Measurements from ENCODE around the gene IFT25.

Gene IFT25

GRCh38 chr1:53942127-53942957 lies 3.2 kb downstream of the IFT25 start:
- H3K27ac ChIP-seq (ENCODE audit: low read depth, low read length) = no peak overlapping the region
- no peaks in the 10 kb centered on the region for H3K36me3 ChIP-seq (ENCODE audit: insufficient read depth, low read length)
- no peaks in the 10 kb centered on the region for H3K9me3 ChIP-seq (ENCODE audit: low read length)
- peaks cover 17% of the 10 kb centered on the region for H3K4me1 ChIP-seq (ENCODE audit: insufficient read depth, low read length)
- H3K9ac ChIP-seq (ENCODE audit: low read length) = no peak overlapping the region
- no peak overlapping the region for H3K4me3 ChIP-seq (ENCODE audit: low read depth in 1 of 2, low read length in 2 of 2)
- no peaks in the 10 kb centered on the region for H3K27me3 ChIP-seq (ENCODE audit: control insufficient read depth in 1 of 2, insufficient read depth in 2 of 2, low read length in 2 of 2)

- no peaks in the 10 kb centered on the region for H3K36me3 ChIP-seq (ENCODE audit: insufficient read depth, low read length)
- H3K27me3 ChIP-seq (ENCODE audit: control insufficient read depth in 1 of 2, insufficient read depth in 2 of 2, low read length in 2 of 2) = no peaks in the 10 kb centered on the region
- H3K4me3 ChIP-seq (ENCODE audit: low read depth in 1 of 2, low read length in 2 of 2) = no peak overlapping the region
- no peak overlapping the region for H3K9ac ChIP-seq (ENCODE audit: low read length)
- H3K9me3 ChIP-seq (ENCODE audit: low read length) = no peaks in the 10 kb centered on the region
- no peaks in the 10 kb centered on the region for H3K4me1 ChIP-seq (ENCODE audit: insufficient read depth, low read length)
- no peak overlapping the region for H3K27ac ChIP-seq (ENCODE audit: low read depth, low read length)
Observed at GRCh38 chr1:53938136-53938830, 7.2 kb downstream of the IFT25 start.

GRCh38 chr1:53936430-53936829 lies 9.1 kb downstream of the IFT25 start:
- Histone ChIP-seq H3K9me3 (ENCODE audit: low read length) (no peaks in the 10 kb centered on the region), H3K4me3 (ENCODE audit: low read depth in 1 of 2, low read length in 2 of 2) (no peak overlapping the region), H3K27me3 (ENCODE audit: control insufficient read depth in 1 of 2, insufficient read depth in 2 of 2, low read length in 2 of 2) (no peaks in the 10 kb centered on the region), H3K9ac (ENCODE audit: low read length) (no peak overlapping the region), H3K36me3 (ENCODE audit: insufficient read depth, low read length) (no peaks in the 10 kb centered on the region), H3K4me1 (ENCODE audit: insufficient read depth, low read length) (no peaks in the 10 kb centered on the region), H3K27ac (ENCODE audit: low read depth, low read length) (no peak overlapping the region)

- Histone ChIP-seq H3K9me3 (ENCODE audit: low read length) (no peaks in the 10 kb centered on the region), H3K36me3 (ENCODE audit: insufficient read depth, low read length) (peaks cover 4% of the 10 kb centered on the region), H3K4me3 (ENCODE audit: low read depth in 1 of 2, low read length in 2 of 2) (no peak overlapping the region), H3K27ac (ENCODE audit: low read depth, low read length) (no peak overlapping the region), H3K27me3 (ENCODE audit: control insufficient read depth in 1 of 2, insufficient read depth in 2 of 2, low read length in 2 of 2) (no peaks in the 10 kb centered on the region), H3K9ac (ENCODE audit: low read length) (no peak overlapping the region), H3K4me1 (ENCODE audit: insufficient read depth, low read length) (no peaks in the 10 kb centered on the region)
Observed at GRCh38 chr1:53934170-53934765, 11.2 kb downstream of the IFT25 start.

- Histone ChIP-seq H3K36me3 (ENCODE audit: insufficient read depth, low read length) (peaks cover 9% of the 10 kb centered on the region), H3K9me3 (ENCODE audit: low read length) (no peaks in the 10 kb centered on the region), H3K4me3 (ENCODE audit: low read depth in 1 of 2, low read length in 2 of 2) (no peak overlapping the region), H3K27ac (ENCODE audit: low read depth, low read length) (no peak overlapping the region), H3K4me1 (ENCODE audit: insufficient read depth, low read length) (no peaks in the 10 kb centered on the region), H3K27me3 (ENCODE audit: control insufficient read depth in 1 of 2, insufficient read depth in 2 of 2, low read length in 2 of 2) (no peaks in the 10 kb centered on the region), H3K9ac (ENCODE audit: low read length) (no peak overlapping the region)
Observed at GRCh38 chr1:53931523-53931922, 14.0 kb downstream of the IFT25 start.

GRCh38 chr1:53930932-53931331 lies 14.6 kb downstream of the IFT25 start:
- no peaks in the 10 kb centered on the region for H3K4me1 ChIP-seq (ENCODE audit: insufficient read depth, low read length)
- H3K36me3 ChIP-seq (ENCODE audit: insufficient read depth, low read length) = peaks cover 9% of the 10 kb centered on the region
- H3K9ac ChIP-seq (ENCODE audit: low read length) = no peak overlapping the region
- H3K4me3 ChIP-seq (ENCODE audit: low read depth in 1 of 2, low read length in 2 of 2) = no peak overlapping the region
- no peaks in the 10 kb centered on the region for H3K27me3 ChIP-seq (ENCODE audit: control insufficient read depth in 1 of 2, insufficient read depth in 2 of 2, low read length in 2 of 2)
- H3K9me3 ChIP-seq (ENCODE audit: low read length) = no peaks in the 10 kb centered on the region
- H3K27ac ChIP-seq (ENCODE audit: low read depth, low read length) = no peak overlapping the region

GRCh38 chr1:53929246-53929960 lies 16.1 kb downstream of the IFT25 start:
- Histone ChIP-seq H3K36me3 (ENCODE audit: insufficient read depth, low read length) (peaks cover 9% of the 10 kb centered on the region), H3K9ac (ENCODE audit: low read length) (no peak overlapping the region), H3K4me3 (ENCODE audit: low read depth in 1 of 2, low read length in 2 of 2) (no peak overlapping the region), H3K27me3 (ENCODE audit: control insufficient read depth in 1 of 2, insufficient read depth in 2 of 2, low read length in 2 of 2) (no peaks in the 10 kb centered on the region), H3K9me3 (ENCODE audit: low read length) (no peaks in the 10 kb centered on the region), H3K4me1 (ENCODE audit: insufficient read depth, low read length) (no peaks in the 10 kb centered on the region), H3K27ac (ENCODE audit: low read depth, low read length) (no peak overlapping the region)

- Histone ChIP-seq H3K27ac (ENCODE audit: low read depth, low read length) (no peak overlapping the region), H3K9ac (ENCODE audit: low read length) (no peak overlapping the region), H3K9me3 (ENCODE audit: low read length) (no peaks in the 10 kb centered on the region), H3K36me3 (ENCODE audit: insufficient read depth, low read length) (peaks cover 9% of the 10 kb centered on the region), H3K4me3 (ENCODE audit: low read depth in 1 of 2, low read length in 2 of 2) (no peak overlapping the region), H3K27me3 (ENCODE audit: control insufficient read depth in 1 of 2, insufficient read depth in 2 of 2, low read length in 2 of 2) (no peaks in the 10 kb centered on the region), H3K4me1 (ENCODE audit: insufficient read depth, low read length) (no peaks in the 10 kb centered on the region)
Observed at GRCh38 chr1:53927376-53927881, 18.1 kb downstream of the IFT25 start.

GRCh38 chr1:53919675-53920066 lies 25.8 kb downstream of the IFT25 start:
- Histone ChIP-seq H3K27ac (ENCODE audit: low read depth, low read length) (no peak overlapping the region), H3K9me3 (ENCODE audit: low read length) (no peaks in the 10 kb centered on the region), H3K36me3 (ENCODE audit: insufficient read depth, low read length) (peaks cover 8% of the 10 kb centered on the region), H3K9ac (ENCODE audit: low read length) (no peak overlapping the region), H3K4me1 (ENCODE audit: insufficient read depth, low read length) (no peaks in the 10 kb centered on the region), H3K27me3 (ENCODE audit: control insufficient read depth in 1 of 2, insufficient read depth in 2 of 2, low read length in 2 of 2) (no peaks in the 10 kb centered on the region), H3K4me3 (ENCODE audit: low read depth in 1 of 2, low read length in 2 of 2) (no peak overlapping the region)

- no peaks in the 10 kb centered on the region for H3K9me3 ChIP-seq (ENCODE audit: low read length)
- no peaks in the 10 kb centered on the region for H3K4me1 ChIP-seq (ENCODE audit: insufficient read depth, low read length)
- H3K27ac ChIP-seq (ENCODE audit: low read depth, low read length) = no peak overlapping the region
- H3K36me3 ChIP-seq (ENCODE audit: insufficient read depth, low read length) = peaks cover 9% of the 10 kb centered on the region
- H3K9ac ChIP-seq (ENCODE audit: low read length) = no peak overlapping the region
- no peaks in the 10 kb centered on the region for H3K27me3 ChIP-seq (ENCODE audit: control insufficient read depth in 1 of 2, insufficient read depth in 2 of 2, low read length in 2 of 2)
- H3K4me3 ChIP-seq (ENCODE audit: low read depth in 1 of 2, low read length in 2 of 2) = no peak overlapping the region
Observed at GRCh38 chr1:53918343-53918742, 27.2 kb downstream of the IFT25 start.
